Astrocyte of the hippocampus (primary cell): ENCODE data around the gene ADAMTS13.

Source experiments
- DNase-seq: peaks from one replicate; pipeline ENCODE4 v3.0.0; 2011; ENCODE audit warnings: low read depth, low spot score

ADAMTS13 gene

GRCh38 chr9:133489253-133490190, 67.4 kb downstream of the ADAMTS13 start:
- peak; percentile 82 for DNase-seq

- DNase-seq: no peak
These were observed 68.1 kb downstream of the ADAMTS13 start for GRCh38 chr9:133490201-133490681.

- DNase-seq: no peak
These were observed 68.9 kb downstream of the ADAMTS13 start for GRCh38 chr9:133490865-133491655.

GRCh38 chr9:133491656-133491925, 69.4 kb downstream of the ADAMTS13 start:
- DNase-seq: no peak

GRCh38 chr9:133492061-133493021, 70.2 kb downstream of the ADAMTS13 start:
- peak; percentile 71 for DNase-seq

GRCh38 chr9:133493428-133493827, 71.3 kb downstream of the ADAMTS13 start:
- no peak for DNase-seq

GRCh38 chr9:133493845-133494540, 71.8 kb downstream of the ADAMTS13 start:
- DNase-seq: no peak

GRCh38 chr9:133494636-133495326, 72.6 kb downstream of the ADAMTS13 start:
- no peak for DNase-seq

GRCh38 chr9:133495327-133496293, 73.4 kb downstream of the ADAMTS13 start:
- no peak for DNase-seq

GRCh38 chr9:133496861-133497842, 75.0 kb downstream of the ADAMTS13 start:
- no peak for DNase-seq

- no peak for DNase-seq
These were observed 77.1 kb downstream of the ADAMTS13 start for GRCh38 chr9:133499132-133499891.

GRCh38 chr9:133499892-133500270, 77.7 kb downstream of the ADAMTS13 start:
- no peak for DNase-seq

- no peak for DNase-seq
These were observed 79.9 kb downstream of the ADAMTS13 start for GRCh38 chr9:133502112-133502511.

GRCh38 chr9:133505186-133505830, 83.1 kb downstream of the ADAMTS13 start:
- peak; percentile 29 for DNase-seq

- DNase-seq: no peak
These were observed 83.9 kb downstream of the ADAMTS13 start for GRCh38 chr9:133505901-133506652.

GRCh38 chr9:133506653-133507038, 84.5 kb downstream of the ADAMTS13 start:
- peak; percentile 75 for DNase-seq
